BE2C (cell line): ENCODE data around the gene CCDC201.

Experiments
- DNase-seq: peaks from one replicate; pipeline ENCODE4 v3.0.0-alpha.2; 2020
- H3K27me3 ChIP-seq: fragments of 250-450 bp; sonication (Bioruptor Pico); 2 replicates; pipeline ENCODE4 v1.5.1; 2020; ENCODE audit warnings: mild to moderate bottlenecking
- H3K36me3 ChIP-seq: fragments of 250-450 bp; sonication (Bioruptor Pico); 2 replicates; pipeline ENCODE4 v1.5.1; 2020; ENCODE audit warnings: mild to moderate bottlenecking
- H3K4me1 ChIP-seq: fragments of 250-450 bp; sonication (Bioruptor Pico); 2 replicates; pipeline ENCODE4 v1.5.1; 2020
- H3K4me3 ChIP-seq: 2 replicates; pipeline ENCODE4 v1.5.1; 2011; ENCODE audit warnings: low read depth, low read length
- H3K9me3 ChIP-seq: fragments of 250-450 bp; sonication (Bioruptor Pico); 2 replicates; pipeline ENCODE4 v1.5.1; 2020
- TF ChIP-seq, protein P1 (sequence below): IDR thresholded peaks from 2 replicates; pipeline ENCODE4 v1.5.1; 2012; ENCODE audit warnings: mild to moderate bottlenecking, low read depth, low read length

CCDC201 gene

DNA sequence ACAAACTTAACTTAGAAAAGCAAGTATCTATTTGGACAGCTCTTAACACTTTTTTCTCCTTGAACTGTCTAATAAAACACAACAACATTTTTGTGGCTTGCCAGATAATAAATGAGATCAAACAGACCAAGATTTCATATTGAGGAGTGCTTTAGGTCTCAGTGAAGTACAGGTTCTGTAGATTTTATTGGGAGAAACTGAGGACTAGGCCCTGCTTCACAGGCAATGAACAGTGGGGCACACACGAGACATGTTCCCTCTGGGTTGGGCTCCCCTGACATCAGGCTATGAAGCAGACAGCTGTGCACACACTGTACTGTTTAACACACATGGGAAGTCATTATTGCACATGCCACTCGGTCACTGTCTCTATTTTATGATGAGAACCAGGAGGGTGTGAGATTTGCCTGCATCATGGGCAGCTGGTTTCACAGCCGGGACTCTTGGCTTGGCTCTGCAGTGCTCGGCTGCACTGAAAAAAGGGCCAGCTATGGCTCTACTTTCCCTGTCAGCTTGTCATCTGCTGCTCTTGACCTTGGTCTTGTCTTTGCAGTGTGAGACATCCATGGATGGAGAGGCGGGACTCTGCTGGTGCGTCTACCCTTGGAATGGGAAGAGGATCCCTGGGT is 19.6 kb upstream of the CCDC201 start:
- Histone ChIP-seq H3K27me3 (peaks cover 35% of the 10 kb centered on the region), H3K4me3 (no peak overlapping the region), H3K36me3 (no peaks in the 10 kb centered on the region), H3K4me1 (no peaks in the 10 kb centered on the region), H3K9me3 (no peaks in the 10 kb centered on the region)
- TF ChIP-seq, protein P1, sequence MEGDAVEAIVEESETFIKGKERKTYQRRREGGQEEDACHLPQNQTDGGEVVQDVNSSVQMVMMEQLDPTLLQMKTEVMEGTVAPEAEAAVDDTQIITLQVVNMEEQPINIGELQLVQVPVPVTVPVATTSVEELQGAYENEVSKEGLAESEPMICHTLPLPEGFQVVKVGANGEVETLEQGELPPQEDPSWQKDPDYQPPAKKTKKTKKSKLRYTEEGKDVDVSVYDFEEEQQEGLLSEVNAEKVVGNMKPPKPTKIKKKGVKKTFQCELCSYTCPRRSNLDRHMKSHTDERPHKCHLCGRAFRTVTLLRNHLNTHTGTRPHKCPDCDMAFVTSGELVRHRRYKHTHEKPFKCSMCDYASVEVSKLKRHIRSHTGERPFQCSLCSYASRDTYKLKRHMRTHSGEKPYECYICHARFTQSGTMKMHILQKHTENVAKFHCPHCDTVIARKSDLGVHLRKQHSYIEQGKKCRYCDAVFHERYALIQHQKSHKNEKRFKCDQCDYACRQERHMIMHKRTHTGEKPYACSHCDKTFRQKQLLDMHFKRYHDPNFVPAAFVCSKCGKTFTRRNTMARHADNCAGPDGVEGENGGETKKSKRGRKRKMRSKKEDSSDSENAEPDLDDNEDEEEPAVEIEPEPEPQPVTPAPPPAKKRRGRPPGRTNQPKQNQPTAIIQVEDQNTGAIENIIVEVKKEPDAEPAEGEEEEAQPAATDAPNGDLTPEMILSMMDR: no peak
- no peak for DNase-seq

DNA sequence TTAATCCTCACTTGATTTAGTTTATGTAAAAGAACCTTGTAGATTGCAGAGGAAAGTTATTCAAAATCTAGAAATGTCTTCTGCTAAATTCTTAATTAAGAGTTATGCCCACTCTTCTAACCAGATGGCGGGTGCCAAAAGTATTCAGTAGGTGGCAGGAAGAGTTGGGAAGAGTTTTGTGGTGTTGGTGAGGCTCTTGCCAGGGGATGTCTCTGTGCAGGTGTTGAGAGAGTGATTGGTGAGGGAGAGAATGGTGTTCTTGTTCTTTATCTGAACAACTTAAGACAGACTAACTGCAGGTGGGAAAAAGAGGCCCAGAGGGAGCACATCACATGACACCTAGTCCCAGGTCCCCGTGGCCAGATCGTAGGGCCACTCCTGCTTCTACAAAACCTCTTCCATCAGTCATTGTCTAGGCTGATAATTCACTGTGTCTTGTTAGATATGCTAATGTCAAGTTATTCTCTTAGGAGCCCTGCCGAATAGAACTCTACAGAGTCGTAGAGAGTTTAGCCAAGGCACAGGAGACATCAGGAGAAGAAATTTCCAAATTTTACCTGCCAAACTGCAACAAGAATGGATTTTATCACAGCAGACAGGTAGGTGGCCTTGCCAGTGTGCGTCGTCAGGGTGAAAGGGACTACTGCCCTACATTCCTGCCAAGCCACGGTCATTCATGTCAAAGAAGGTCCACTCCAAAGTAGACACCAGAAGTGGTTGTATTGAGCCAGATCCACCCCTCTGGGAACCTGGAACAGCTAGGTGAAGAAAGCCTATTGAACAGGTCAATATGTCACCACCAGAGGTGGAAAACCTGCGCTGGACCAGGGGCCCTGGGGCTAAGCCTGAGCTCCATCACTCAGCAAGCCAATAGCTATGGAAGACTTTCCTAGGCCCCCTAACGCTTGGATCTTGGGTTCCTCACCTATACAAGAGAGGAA is 18.9 kb upstream of the CCDC201 start:
- no peak for DNase-seq
- H3K27me3 ChIP-seq: peaks cover 41% of the 10 kb centered on the region
- H3K9me3 ChIP-seq: no peaks in the 10 kb centered on the region
- H3K4me1 ChIP-seq: no peaks in the 10 kb centered on the region
- TF ChIP-seq, protein P1: no peak
- H3K4me3 ChIP-seq: no peak overlapping the region
- no peaks in the 10 kb centered on the region for H3K36me3 ChIP-seq

DNA sequence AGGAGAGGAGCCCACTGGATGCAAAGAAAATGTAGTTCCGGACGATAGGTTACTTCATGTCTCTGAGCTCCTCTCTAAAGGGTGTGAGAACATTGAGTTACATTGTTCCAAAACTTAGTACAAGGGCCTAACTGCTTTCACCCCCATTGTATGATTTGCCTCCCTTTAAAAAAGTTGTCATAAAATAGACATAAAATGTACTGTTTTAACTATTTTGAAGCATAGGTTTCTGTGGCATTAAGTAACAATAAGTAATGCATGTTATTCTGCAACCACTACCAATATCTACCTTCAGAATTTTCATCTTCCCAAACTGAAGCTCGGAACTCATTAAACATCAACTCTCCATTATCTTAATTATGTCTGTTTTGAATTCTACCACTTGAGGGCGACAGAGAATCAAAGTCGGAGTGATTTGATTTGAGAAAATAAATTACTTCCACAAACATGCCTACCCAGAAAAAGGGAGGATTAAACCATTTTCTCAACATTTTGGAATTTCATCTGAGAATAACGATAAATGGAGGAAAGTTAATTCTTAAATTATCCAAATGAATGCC is 18.1 kb upstream of the CCDC201 start:
- Histone ChIP-seq H3K4me1 (no peaks in the 10 kb centered on the region), H3K9me3 (no peaks in the 10 kb centered on the region), H3K36me3 (no peaks in the 10 kb centered on the region), H3K4me3 (no peak overlapping the region), H3K27me3 (peaks cover 41% of the 10 kb centered on the region)
- no peak for DNase-seq
- TF ChIP-seq, protein P1: peak; percentile 62

DNA sequence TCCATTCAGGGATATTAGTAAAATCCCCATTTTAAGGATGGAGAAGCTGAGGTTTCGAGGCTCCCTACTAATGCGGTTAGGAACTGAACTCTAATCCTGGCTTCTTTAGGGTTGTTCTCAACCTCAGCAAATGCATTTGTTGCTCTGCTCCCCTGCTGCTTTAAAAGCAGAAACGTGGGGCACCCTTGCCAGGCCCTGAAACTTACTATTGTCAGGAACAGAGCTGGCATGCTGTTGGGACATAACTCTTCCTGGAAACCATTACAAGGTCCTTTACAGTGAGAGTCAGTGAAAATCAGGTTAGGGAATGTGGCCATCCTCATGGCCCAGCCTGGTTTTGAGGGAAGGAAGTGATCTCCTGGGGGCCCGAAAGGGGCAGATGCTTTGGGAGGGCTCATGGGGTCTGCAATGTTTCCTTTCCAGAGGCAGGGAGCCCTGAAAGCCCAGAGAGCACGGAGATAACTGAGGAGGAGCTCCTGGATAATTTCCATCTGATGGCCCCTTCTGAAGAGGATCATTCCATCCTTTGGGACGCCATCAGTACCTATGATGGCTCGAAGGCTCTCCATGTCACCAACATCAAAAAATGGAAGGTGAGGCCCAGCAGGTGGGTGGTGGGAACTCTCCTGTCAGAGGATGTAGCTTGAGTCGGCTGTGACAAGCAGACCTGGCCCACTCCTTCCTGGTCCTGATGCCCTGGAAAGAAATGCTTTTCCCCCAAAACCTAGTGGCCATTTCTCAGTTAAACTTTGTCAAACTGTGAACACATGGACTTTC is 17.4 kb upstream of the CCDC201 start:
- peaks cover 41% of the 10 kb centered on the region for H3K27me3 ChIP-seq

DNA sequence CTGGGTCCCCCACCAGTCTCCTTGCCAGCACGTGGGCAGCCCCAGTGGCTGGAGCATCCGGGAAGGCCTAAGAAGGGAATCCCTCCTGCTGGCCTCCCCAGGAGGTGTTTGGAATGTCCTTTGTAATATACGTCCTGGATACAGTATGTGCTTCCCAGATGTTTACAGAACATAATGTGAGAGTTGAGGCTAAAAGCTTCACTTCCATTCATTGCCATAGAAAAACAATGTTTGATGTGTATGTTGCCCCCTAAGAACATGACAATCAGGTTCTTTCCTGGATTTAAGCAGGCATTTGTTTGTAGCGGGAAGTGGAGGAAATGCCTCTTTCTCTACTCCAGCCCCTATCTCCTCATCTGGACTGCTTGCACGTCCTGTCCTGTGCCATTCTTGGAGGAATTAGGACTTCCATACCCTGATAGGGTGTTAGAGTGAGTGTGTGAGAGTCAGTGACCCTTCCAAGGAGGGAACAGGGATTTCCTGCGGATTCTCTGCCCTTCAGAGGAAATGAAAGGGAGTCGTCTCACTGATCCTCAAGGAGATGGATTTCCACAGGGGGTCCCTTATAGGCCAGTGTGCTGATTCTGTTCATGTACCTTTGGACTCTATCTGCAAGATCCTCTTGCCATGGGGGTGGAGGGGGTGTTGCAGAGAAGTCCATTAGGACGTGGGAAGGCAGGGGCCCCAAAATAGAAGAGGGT is 16.6 kb upstream of the CCDC201 start:
- Histone ChIP-seq H3K9me3 (no peaks in the 10 kb centered on the region), H3K4me1 (no peaks in the 10 kb centered on the region), H3K36me3 (no peaks in the 10 kb centered on the region), H3K27me3 (peaks cover 41% of the 10 kb centered on the region), H3K4me3 (no peak overlapping the region)
- TF ChIP-seq, protein P1: no peak
- no peak for DNase-seq

More for the DNA sequence above, 17.4 kb upstream of the CCDC201 start:
- no peaks in the 10 kb centered on the region for H3K4me1 ChIP-seq
- no peak overlapping the region for H3K4me3 ChIP-seq
- no peaks in the 10 kb centered on the region for H3K36me3 ChIP-seq
- TF ChIP-seq, protein P1: no peak
- DNase-seq: no peak
- no peaks in the 10 kb centered on the region for H3K9me3 ChIP-seq
